NCI-H1092 (cell line): ENCODE data around the gene METTL16.
"Not testable (repeated sequence)": the region's sequence is repeated elsewhere in the genome, so short reads cannot be mapped to it uniquely, and the experiment has no call there.

Experiments
- DNase-seq: peaks from one replicate; lab custom pipeline; 2025; lab: John Stamatoyannopoulos, UW

Gene METTL16

DNA sequence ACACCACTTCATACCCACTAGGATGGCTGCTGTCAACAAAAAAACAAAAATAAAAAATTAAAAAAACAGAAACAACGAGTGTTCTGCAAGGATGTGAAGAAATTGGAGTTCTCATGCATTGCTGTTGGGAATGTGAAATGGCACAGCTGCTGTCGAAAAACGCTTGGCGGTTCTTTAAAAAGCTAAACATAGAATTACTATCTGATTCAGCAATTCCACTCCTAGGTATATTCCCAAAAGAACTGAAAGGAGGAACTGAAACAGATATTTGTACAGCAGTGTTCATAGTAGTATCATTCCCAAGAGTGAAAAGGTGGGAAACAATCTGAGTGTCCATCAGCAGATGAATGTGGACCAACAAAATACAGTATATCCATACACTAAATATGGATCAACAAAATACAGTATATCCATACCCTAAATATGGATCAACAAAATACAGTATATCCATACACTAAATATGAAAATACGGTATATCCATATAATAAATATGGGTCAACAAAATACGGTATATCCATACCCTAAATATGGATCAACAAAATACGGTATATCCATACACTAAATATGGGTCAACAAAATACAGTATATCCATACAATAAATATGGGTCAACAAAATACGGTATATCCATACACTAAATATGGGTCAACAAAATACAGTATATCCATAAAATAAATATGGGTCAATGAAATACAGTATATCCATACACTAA is 8.7 kb downstream of the METTL16 start:
- DNase-seq = no peak

DNA sequence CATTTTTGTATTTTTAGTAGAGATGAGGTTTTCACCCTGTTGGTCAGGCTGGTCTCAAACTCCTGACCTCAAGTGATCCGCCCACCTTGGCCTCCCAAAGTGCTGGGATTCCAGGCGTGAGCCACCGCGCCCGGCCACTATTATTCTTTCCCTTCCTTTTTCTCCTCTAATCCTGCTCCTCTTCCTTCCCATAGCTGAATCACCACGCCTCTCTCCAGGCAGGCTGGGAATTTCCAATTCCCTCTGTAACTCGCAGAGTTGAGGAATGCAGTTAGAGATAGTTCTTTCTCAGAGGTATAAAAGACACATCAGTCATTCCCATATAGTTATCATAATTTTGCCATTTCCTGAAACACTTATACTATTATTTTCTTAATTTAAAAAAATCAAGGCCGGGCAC is 11.2 kb downstream of the METTL16 start:
- no peak for DNase-seq

DNA sequence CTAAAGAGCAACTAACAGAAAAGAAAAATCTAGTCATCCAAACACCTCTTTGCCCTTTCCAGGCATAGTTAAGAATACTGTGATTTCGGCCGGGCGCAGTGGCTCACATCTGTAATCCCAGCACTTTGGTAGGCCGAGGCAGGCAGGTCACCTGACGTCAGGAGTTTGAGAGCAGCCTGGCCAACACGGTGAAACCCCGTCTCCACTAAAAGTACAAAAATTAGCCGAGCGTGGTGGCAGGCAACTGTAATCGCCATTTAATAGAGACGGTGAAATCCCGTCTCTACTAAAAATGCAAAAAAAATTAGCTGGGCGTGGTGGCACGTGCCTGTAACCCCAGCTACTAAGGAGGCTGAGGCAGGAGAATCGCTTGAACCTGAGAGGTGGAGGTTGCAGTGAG is 22.4 kb downstream of the METTL16 start:
- not testable (repeated sequence) for DNase-seq

DNA sequence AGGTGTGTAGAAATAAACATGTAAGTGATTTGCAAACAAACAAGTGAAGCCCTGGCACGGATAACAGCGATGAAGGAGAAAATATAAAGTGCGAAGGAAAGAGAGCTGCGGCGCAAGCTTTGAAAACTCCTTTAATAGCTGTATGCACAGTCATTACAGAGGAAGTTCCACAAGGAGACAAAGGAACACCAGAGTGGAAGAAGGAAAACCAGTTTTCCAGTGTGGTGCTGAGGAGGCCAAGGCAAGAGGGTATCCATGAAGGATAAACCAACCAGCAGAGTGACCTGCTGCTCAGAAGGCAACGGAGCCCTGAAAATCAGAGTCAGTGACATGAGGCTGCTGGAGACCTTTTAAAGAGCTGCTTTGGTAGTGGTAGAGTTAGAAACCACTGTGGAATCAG is 24.4 kb downstream of the METTL16 start:
- DNase-seq = no peak

DNA sequence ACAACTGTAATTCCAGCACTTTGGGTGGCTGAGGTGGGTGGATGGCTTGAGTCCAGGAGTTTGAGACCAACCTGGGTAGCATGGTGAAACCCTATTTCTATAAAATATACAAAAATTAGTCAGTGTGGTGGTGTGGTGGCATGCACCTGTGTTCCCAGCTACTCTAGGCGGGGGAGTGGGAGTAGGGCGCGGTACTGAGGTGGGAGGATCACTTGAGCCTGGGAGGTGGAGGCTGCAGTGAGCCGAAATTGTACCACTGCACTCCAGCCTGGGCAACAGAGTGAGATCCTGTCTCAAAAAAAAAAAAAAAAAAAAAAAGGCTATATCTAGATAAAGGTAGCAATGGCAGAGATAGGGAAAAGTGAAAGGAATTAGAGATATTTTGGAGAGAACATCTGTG is 25.0 kb downstream of the METTL16 start:
- not testable (repeated sequence) for DNase-seq

DNA sequence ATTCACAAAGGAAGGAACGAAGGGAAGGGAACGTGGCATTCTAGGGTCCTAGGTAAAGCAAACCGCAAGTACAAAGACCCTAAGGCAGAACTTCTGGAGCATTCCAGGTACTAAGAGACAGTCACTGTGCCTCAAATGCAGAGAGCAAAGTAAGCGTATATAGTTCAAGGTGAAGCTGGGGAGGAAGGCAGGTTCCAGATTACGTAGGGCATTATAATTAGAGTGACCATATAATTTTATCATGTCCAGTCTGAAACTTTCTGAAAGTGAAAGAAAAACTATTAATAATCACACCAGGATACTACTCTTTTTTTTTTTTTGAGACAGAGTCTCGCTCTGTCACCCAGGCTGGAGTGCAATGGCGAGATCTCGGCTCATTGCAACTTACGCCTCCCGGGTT is 25.7 kb downstream of the METTL16 start:
- DNase-seq = no peak

DNA sequence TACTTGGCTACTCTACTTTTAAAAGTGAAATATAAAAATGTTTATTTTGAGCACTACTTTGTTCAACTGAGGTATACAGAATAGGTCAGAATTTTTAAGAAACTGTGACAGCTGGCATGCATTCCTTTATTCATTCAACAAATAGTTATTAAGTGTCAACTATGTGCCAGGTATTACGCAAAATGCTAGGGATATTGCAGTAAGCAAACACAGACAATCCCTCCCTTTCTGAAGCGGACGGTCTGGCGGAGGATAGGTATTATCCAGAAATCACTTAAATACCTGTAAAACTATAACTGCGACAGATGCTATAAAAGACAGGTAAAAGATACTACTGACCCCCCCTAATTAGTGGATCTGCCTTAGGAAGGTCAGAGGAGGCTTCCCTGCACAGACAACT is 26.1 kb downstream of the METTL16 start:
- DNase-seq = no peak

DNA sequence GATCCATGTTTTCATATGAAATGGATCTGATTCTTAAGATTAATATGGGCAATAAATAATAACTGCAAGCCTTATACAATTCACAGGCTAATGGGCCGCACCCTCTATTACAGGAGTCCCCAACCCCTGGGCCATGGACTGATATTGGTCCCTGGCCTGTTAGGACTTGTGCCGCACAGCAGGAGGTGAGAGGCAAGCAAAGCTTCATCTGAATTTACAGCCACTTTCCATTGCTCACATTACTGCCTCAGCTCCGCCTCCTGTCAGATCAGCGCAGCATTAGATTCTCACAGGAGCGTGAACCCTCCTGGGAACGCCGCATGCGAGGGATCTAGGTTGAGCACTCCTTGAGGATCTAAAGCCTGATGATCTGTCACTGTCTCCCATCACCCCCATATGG is 26.8 kb downstream of the METTL16 start:
- no peak for DNase-seq

DNA sequence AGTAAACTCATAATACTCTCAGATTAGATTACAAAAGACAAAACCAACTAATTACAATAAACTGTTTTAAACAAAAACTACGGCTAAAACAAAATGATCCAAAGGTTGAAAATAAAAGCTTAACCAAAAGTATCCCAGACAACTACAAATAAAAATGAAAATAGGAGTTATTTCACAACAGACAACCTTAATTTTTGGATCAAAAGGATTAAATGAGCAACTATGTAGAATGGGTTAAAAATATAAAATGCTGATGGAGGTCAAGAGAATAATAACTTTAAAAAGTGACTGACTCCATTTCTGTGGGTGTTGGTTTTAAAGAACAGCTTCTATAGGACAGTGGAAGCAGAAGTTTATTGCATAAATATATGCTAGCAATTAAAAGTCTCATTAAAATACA is 28.6 kb downstream of the METTL16 start:
- DNase-seq = no peak

DNA sequence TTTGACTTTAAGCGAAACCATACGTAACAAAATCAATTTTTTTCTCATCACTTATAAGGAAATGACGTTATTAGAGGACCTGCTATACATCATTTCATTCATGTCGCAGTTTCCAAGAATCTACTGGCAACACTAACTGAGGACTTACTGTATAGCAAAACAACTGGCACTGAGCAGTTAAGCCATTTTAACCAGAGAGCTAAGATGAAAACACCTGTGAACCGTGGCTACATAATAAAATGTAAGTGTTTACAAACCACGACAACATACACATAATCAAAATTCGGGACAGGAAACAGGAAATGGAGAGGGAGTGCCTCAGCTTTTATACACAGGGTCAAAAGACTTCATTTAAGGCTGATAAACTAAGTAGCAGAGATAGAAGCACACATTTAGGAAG is 29.5 kb downstream of the METTL16 start:
- no peak for DNase-seq

DNA sequence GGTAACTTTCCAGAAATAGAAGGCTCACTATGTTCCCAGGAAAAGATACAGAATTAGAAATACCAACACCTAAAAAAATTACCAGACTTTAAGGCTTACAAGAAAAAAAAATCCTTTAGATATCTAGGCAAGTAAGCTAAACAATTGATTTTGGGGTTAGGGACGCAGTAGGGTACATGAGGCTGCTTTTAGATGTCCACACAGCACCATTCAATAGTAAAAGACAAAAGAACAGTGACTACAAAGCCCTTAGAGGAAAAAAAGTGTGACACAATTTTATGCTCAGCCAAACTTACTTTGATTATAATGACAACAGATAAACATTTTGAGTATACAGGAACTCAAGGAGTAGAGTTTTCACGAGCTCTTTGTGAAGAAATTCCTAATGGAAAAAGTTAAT is 29.9 kb downstream of the METTL16 start:
- no peak for DNase-seq

DNA sequence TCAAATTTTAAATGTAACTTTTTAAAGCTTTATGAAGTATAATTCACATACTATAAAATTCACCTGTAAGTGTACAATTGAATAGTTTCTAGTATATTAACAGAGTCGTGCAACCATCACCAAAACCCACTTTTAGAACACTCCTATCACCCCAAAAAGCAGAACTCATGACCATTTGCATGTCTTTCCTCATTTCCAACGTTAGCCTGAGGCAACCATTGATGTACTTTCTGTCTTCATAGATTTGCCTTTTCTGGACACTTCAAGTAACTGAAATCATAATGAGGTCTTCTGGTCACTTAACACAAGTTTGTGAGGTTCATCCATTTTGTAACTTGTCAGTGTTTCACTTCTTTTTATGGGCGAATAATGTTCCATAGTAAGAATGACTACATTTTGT is 33.2 kb downstream of the METTL16 start:
- DNase-seq = no peak

DNA sequence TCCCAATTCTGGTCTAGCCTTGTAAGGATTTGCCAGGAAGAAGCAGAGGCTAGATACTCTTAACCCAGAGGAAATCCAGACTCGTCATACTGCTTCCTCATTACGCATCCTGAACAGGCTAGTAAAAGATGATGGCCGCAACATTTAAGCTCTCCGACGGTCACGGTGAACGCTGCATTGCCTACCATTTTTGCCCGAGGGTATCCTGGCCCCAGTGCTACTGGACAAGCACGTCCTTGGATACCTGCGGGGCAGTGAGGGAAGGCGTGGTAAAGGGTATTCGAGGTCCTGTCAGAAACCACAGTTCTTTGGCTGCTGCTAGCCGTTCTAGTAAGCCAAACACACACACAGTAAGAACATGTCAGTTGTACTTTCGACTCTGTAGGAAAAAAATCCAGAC is 36.6 kb downstream of the METTL16 start:
- DNase-seq = no peak

DNA sequence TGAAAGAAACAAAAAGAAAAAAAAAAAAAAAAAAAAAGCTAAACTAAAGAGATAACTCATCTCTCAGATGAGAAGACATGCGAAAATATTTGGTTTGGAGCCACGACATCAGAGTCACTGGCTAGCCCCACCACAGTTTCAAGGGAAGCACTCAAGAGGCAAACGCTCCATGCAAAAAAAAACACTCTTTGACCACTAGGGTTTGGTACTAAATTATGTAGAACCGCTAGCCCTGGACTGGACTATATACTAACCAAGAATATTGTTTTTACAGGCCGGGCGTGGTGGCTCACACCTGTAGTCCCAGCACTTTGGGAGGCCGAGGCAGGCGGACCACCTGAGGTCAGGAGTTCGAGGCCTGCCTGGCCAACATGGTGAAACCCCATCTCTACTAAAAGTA is 37.3 kb downstream of the METTL16 start:
- DNase-seq = no peak

DNA sequence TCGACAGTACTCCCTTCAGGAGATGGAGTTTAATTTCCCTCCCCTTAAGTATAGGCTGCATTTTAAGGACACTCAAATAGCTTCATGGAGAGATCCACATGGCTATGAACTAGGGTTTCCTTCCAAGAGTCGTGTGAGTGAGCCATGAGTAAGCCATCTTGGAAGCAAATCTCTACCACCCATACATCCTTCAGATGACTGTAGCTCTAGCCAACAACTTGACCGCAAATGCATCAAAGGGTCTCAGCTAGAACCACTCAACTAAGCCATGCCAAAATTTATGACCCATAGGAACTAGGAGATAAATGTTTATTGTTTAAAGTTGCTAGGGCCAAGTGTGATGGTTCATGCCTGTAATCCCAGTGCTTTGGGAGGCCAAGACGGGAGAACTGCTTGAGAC is 43.4 kb downstream of the METTL16 start:
- no peak for DNase-seq

DNA sequence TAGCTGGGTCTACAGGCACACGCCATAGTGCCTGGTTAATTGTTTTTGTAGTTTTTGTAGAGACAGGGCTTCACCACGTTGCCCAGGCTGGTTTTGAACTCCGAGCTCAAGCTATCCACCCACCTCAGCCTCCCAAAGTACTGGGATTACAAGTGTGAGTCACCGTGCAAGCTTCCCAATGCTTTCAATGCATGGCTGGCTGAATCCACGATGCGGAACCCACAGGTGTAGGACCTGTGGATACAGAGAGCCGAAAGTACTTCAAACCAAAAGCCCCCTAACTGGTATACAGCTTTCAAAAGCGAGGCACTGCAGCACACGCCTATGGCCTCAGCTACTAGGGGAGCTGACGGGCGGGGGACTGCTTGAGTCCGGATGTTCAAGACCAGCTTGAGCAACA is 44.8 kb downstream of the METTL16 start:
- DNase-seq = no peak

DNA sequence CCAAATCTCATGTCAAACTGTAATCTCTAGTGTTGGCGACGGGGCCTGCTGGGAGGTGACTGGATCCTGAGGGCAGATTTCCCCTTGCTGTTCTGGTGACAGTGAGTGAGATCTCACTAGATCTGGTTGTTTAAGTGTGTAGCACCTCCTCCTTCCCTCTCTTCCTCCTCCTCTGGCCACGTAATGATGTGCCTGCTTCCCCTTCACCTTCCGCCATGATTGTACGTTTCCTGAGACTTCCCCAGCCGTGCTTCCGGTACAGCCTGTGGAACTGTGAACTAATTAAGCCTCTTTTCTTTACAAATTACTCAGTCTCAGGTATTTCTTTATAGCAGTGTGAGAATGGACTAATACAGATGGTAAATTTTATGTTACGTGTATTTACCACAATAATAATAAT is 49.2 kb downstream of the METTL16 start:
- DNase-seq = no peak

DNA sequence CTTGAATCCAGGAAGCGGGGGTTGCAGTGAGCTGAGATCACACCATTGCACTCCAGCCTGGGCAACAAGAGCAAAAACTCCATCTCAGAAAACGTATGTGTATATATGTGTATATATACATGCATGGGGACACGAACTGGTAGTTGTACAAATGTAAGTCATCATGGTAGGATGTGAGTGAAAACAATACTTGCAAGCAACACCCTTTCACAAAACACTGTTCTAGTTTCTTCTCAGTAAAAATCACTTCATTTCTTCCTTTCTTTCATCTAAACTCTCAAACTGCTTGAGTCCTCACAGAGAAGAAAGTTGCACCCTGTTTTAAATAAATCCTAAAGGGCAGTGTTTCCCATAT is 51.8 kb downstream of the METTL16 start:
- DNase-seq = no peak

DNA sequence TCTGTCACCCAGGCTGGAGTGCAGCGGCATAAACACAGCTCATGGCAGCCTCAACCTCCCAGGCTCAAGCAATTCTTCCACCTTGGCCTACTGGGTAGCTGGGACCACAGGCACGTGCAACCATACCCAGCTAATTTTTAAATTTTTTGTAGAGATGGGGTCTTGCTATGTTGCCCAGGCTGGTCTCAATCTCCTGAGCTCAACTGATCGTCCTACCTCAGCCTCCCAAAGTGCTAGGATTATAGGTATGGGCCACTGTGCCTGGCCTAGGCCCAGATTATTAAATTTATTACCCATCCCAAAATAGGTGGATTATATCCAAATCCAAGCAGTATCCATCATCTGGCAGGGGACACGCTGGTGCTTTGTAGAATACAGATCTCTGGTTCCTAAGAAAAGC is 53.8 kb downstream of the METTL16 start:
- no peak for DNase-seq

DNA sequence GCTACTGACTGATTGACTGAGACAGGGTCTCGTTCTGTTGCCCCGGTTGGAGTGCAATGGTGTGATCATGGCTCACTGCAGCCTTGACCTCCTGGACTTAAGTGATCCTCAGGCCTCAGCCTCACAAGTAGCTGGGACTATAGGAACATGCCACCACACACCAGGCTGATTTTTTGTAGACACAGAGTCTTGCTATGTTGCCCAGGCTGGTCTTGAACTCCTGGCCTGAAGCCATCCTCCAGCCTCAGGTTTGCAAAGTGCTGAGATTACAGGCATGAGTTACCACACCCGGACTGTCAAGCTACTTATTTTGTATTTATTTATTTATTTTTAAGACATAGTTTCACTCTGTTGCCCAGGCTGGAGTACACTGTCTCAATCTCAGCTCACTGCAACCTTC is 55.2 kb downstream of the METTL16 start:
- no peak for DNase-seq

DNA sequence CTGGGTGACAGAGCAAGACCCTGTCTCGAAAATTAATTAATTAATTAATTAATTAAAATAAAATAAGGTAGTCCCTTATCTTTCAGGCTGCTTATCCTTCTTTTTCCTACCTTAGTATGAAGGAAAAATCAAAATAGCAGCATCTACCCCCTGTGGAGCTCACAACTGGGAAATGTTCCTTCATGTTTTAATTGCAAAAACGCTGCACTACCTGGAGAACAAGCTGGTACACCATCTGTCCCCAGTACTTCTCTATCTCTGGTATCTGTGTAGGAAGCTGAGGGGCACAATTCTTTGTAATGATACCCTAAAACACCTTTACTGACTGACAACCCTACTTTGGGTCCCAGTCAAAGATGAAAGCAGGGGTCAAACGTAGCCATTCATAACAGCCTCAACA is 55.7 kb downstream of the METTL16 start:
- no peak for DNase-seq

DNA sequence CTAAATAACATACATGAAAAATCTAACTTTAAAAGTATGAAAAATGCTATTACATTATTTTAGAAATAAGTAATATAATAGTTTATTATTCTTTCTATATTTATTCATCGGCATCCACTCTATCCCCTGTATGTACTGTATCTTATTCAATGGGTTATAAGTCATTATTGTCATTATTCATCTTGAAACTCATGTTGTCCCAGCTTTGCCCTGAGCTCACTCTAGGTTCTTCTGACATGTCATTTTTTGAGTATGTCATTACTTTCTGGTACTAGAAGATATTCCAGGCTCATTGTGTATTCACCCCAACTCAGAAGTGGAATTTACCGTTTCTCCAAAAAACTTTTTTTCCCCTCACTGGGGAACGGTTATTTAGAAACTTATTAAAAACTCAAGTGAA is 57.8 kb downstream of the METTL16 start:
- DNase-seq = no peak

DNA sequence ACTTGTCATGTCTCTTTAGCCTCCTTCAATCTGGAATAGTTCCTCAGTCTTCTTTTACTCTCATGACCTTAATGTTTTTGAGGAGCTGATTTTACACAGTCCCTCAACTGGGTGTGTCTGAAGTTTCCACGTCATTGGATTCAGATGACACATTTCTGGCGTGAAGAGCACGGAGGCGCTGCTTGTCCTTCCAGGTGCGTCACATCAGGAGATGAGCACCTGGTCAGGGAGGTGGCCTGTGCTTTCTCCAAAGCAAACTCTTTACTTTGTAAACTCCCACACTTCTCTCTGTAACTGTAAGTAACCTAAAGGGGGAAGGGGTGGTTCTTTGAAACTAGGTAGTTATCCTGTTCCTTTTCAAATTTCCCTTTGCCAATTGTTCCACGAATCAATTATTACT is 58.4 kb downstream of the METTL16 start:
- no peak for DNase-seq

DNA sequence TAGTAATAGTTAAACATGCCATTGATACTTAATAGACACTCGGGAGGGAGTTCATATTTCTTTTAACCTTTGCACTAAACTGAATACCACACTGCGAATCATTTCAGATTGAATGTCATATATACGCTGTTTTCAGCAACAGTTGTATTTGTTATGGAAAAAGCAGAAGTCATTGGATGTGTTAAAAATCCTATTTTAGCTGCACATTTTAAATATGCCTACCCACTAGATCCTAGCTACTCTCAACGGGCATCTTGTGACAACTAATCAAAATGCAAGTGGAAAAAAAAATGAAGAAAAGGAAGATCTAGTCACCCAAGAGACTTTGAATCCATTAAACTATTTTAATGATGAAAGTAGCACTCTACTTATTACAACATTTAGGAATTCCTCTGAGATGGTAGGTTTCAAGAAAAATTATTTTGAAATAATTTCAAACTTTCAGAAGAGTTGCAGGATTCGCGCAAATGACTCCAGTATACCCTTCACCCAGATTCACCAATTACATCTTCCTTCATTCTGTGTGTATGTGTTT is 59.4 kb downstream of the METTL16 start:
- DNase-seq = no peak
